Heart right ventricle (tissue), 16 donors: ENCODE results near the gene ERGIC1. TPM values are rescaled to one million over a fixed set of nuclear protein-coding genes. Genes with fewer than 3 reads are reported as not detected.

Experiments used
- ATAC-seq, 8 donors: fragments of 200-7000 bp; cut with Tn5 transposase; one replicate each; pipeline ENCODE4 v1.9.1; 2020; ENCODE audit warnings: mild to moderate bottlenecking in 8 of 8, moderate library complexity in 8 of 8, moderate number of reproducible peaks in 1 of 8
- DNase-seq, 2 donors: peaks; one replicate each; pipeline ENCODE4 v3.0.0-alpha.2; 2020
- H3K27ac ChIP-seq, 10 donors: fragments of 200-600 bp; sonication (generic) in 2 of 10; one replicate each; pipeline versions ENCODE4 v1.5.0 to v1.8.0; 2020 to 2022; ENCODE audit warnings: mild to moderate bottlenecking in 3 of 10
- H3K27me3 ChIP-seq, 7 donors: fragments of 200-600 bp; one replicate each; pipeline ENCODE4 v1.8.0; 2021 to 2022; ENCODE audit warnings: mild to moderate bottlenecking in 2 of 7
- H3K36me3 ChIP-seq, 9 donors: fragments of 200-600 bp; sonication (generic) in 1 of 9; one replicate each; pipeline versions ENCODE4 v1.5.0 to v1.8.0; 2020 to 2022; ENCODE audit warnings: mild to moderate bottlenecking in 2 of 9
- H3K4me1 ChIP-seq, 9 donors: fragments of 200-600 bp; sonication (generic) in 1 of 9; one replicate each; pipeline versions ENCODE4 v1.5.0 to v1.8.0; 2020 to 2022; ENCODE audit warnings: mild to moderate bottlenecking in 4 of 9
- H3K4me3 ChIP-seq, 10 donors: fragments of 200-600 bp; sonication (generic) in 2 of 10; one replicate each; pipeline versions ENCODE4 v1.5.0 to v1.8.0; 2020 to 2022; ENCODE audit warnings: mild to moderate bottlenecking in 7 of 10, moderate library complexity in 2 of 10
- H3K9me3 ChIP-seq, 11 donors: fragments of 200-600 bp in 10 of 11; sonication (generic) in 2 of 11; one replicate each; pipeline versions ENCODE4 v1.5.0 to v1.8.0; 2013 to 2022; ENCODE audit warnings: mild to moderate bottlenecking in 2 of 11, control low read depth in 1 of 11, moderate library complexity in 1 of 11
- WGBS, 2 donors: extraction: QIAGEN DNeasy Blood & Tissue Kit; methylation state at CpG; one replicate each; pipeline ENCODE4 v1.1.7; 2013; ENCODE audit warnings: inconsistent platforms in 1 of 2; 5-methylcytosine and 5-hydroxymethylcytosine counted together
- intact Hi-C, 10 donors: fragments of 100-400 bp; cut with DNase I; formaldehyde crosslinking; loops; one replicate each; pipeline versions ENCODE4 v1.11.1 to v1.14.2; 2022
- polyA plus RNA-seq, 2 donors: library from polyadenylated mRNA; stranded (reverse); fragments of 200-250 nt; gene quantifications; one replicate each; pipeline ENCODE4 v1.2.3, GENCODE V29; 2013
- total RNA-seq, 10 donors: library from RNA; stranded (reverse); fragmentation: NEBNext Ultra II Directional in 3 of 10; extraction: Animal tissue kit (Norgen Biotek cat#: 25700) in 3 of 10; gene quantifications; one replicate each; pipeline versions ENCODE4 v1.2.1 to v1.2.4, GENCODE V29; 2021 to 2023
- TF ChIP-seq, protein P1 (sequence below), 9 donors: fragments of 200-600 bp; sonication (generic) in 2 of 9; IDR thresholded peaks; one replicate each; pipeline versions ENCODE4 v1.5.0 to v1.8.0; 2021 to 2022; ENCODE audit warnings: antibody characterized with exemption in 9 of 9, mild to moderate bottlenecking in 5 of 9, moderate library complexity in 1 of 9
- donor health status: Arrhythmogenic right ventricular cardiomyopathy.
- donor health status: ischemic (EF 13 %, LVEDD 7.1; RV severe dilation, severe dysfunction).
- donor health status: healthy with polysubstance abuse.
- donor health status: DM: no; HTN: yes; CAD: no.
- donor health status: DM: no; HTN: no; CAD: no.
- donor health status: ischemic (EF 25% LVEDD 6.9; RV normal size, moderate dysfunction).
- donor health status: ischemic (EF 25% LVEDD 5.7; RV mildly dilated, moderate dysfunction).
- donor health status: healthy.
- donor health status: DM: yes; HTN: yes; CAD: no.
- donor health status: Ischemic cardiomyopathy.
- donor health status: ischemic (EF 35%, LVEDD 5.7; RV mildly dilated, moderate dysfunction).
- donor health status: nonischemic (EF 11% LVEDD 7.7; RV severe dilation, severe dysfunction).
- donor health status: DM: yes; HTN: yes; CAD: no.
- donor health status: PGD.
- donor health status: ischemic (EF 29% LVEDD 5.4; RV normal size, mild dysfunction).
- donor health status: nonischemic (EF 23%, LVEDD 6.1; RV moderate dilation, normal function).

ERGIC1 gene
- total and polyA plus RNA-seq, 12 donors: 48.0 to 91.9 (median 72.5) TPM

GRCh38 chr5:172973931-172974330 is 139.9 kb downstream of the ERGIC1 start:
- 70 to 77% methylated on average over 8 of the region's 8 CpGs for whole genome bisulfite sequencing, 2 donors

DNA sequence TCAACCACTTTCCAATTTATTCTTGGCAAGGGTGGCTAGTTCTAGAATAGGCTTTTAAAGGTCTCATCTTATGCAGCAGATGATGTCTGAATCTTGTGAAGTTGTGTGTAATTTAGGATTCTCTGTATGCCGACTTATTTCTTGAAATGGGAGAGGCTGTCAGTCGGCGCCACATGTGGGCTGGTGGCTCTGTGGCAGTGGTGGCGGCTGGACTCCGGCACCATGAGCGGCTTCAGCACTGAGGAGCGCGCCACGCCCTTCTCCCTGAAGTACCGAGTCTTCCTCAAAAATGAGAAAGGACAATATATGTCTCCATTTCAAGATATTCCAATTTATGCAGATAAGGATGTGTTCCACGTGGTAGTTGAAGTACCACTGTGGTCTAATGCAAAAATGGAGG is 141.2 kb downstream of the ERGIC1 start:
- no peak for ATAC-seq
- 92 to 93% methylated on average over 11 of the region's 11 CpGs for WGBS, 2 donors
- peaks cover 0 to 12% (median 4%) of the 10 kb centered on the region in 9 donors for H3K4me1 ChIP-seq
- TF ChIP-seq, protein P1, sequence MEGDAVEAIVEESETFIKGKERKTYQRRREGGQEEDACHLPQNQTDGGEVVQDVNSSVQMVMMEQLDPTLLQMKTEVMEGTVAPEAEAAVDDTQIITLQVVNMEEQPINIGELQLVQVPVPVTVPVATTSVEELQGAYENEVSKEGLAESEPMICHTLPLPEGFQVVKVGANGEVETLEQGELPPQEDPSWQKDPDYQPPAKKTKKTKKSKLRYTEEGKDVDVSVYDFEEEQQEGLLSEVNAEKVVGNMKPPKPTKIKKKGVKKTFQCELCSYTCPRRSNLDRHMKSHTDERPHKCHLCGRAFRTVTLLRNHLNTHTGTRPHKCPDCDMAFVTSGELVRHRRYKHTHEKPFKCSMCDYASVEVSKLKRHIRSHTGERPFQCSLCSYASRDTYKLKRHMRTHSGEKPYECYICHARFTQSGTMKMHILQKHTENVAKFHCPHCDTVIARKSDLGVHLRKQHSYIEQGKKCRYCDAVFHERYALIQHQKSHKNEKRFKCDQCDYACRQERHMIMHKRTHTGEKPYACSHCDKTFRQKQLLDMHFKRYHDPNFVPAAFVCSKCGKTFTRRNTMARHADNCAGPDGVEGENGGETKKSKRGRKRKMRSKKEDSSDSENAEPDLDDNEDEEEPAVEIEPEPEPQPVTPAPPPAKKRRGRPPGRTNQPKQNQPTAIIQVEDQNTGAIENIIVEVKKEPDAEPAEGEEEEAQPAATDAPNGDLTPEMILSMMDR (IDR thresholded peaks at IDR 0.05): no peak
- H3K27me3 ChIP-seq: peaks cover 0 to 2% (median 0%) of the 10 kb centered on the region in 7 donors
- peaks cover 0 to 2% (median 0%) of the 10 kb centered on the region in 9 donors for H3K36me3 ChIP-seq
- no peak overlapping the region for H3K27ac ChIP-seq
- H3K4me3 ChIP-seq: no peak overlapping the region
- no peak for DNase-seq
- H3K9me3 ChIP-seq: no peaks in the 10 kb centered on the region
- intact Hi-C loops: loop anchor here in 2 of 10 donors (5.0 to 10.0 kb wide), 3 partner anchors 227 to 310 kb away; no protein-coding TSS in a partner anchor

More at GRCh38 chr5:172973931-172974330, 139.9 kb downstream of the ERGIC1 start:
- Histone ChIP-seq H3K27ac (peak overlapping the region in 1 of 10 donors; percentile 31), H3K4me1 (peaks cover 0 to 25% (median 4%) of the 10 kb centered on the region in 9 donors), H3K4me3 (no peak overlapping the region), H3K9me3 (no peaks in the 10 kb centered on the region), H3K27me3 (peaks cover 0 to 2% (median 0%) of the 10 kb centered on the region in 7 donors), H3K36me3 (peaks cover 0 to 15% (median 2%) of the 10 kb centered on the region in 9 donors)
- intact Hi-C loops: loop anchor here in 2 of 10 donors (5.0 to 10.0 kb wide), 2 partner anchors 308 to 311 kb away; no protein-coding TSS in a partner anchor
- TF ChIP-seq, protein P1 (IDR thresholded peaks at IDR 0.05): no peak
- DNase-seq (no peak), ATAC-seq (no peak)

GRCh38 chr5:172979778-172980177 is 145.7 kb downstream of the ERGIC1 start:
- ATAC-seq (no peak), DNase-seq (no peak)
- 87 to 89% methylated on average over 4 of the region's 4 CpGs for WGBS, 2 donors
- no peak overlapping the region for H3K4me3 ChIP-seq
- H3K4me1 ChIP-seq: peaks cover 0 to 12% (median 4%) of the 10 kb centered on the region in 9 donors
- no peaks in the 10 kb centered on the region for H3K36me3 ChIP-seq
- no peaks in the 10 kb centered on the region for H3K9me3 ChIP-seq
- TF ChIP-seq, protein P1 (IDR thresholded peaks at IDR 0.05): no peak
- no peak overlapping the region for H3K27ac ChIP-seq
- intact Hi-C loops: loop anchor here in 7 of 10 donors (5.0 to 10.0 kb wide), 8 partner anchors 75 to 305 kb away; partner anchors contain the start of genes CREBRF (in 5 of the 7) and BNIP1 (in 4 of the 7)
- H3K27me3 ChIP-seq: peaks cover 0 to 2% (median 0%) of the 10 kb centered on the region in 7 donors

GRCh38 chr5:172981931-172982330 is 147.9 kb downstream of the ERGIC1 start:
- whole genome bisulfite sequencing, 2 donors: 85 to 92% methylated on average over 7 of the region's 7 CpGs
- Histone ChIP-seq H3K9me3 (no peaks in the 10 kb centered on the region), H3K27me3 (no peaks in the 10 kb centered on the region), H3K27ac (no peak overlapping the region), H3K4me3 (no peak overlapping the region), H3K4me1 (peaks cover 0 to 30% (median 17%) of the 10 kb centered on the region in 9 donors), H3K36me3 (peaks cover 0 to 11% (median under 1%) of the 10 kb centered on the region in 9 donors)
- no peak for ATAC-seq
- TF ChIP-seq, protein P1 (IDR thresholded peaks at IDR 0.05): no peak
- intact Hi-C loops: loop anchor here in 7 of 10 donors (2.0 to 10.0 kb wide), 7 partner anchors 73 to 301 kb away; partner anchors contain the start of genes CREBRF (in 5 of the 7) and BNIP1 (in 4 of the 7)
- DNase-seq: no peak
